NB4 (cell line): ENCODE data around the gene RGS9.

Source experiments
- MYC ChIP-seq: IDR thresholded peaks from 2 replicates; pipeline ENCODE4 v1.6.1; 2011; ENCODE audit warnings: low read depth, low read length
- POLR2A ChIP-seq: IDR thresholded peaks from 2 replicates; pipeline ENCODE4 v1.6.1; 2011; ENCODE audit warnings: mild to moderate bottlenecking; ENCODE audit not compliant: insufficient read length; ENCODE audit errors: extremely low read depth
- TF ChIP-seq, protein P1 (sequence below): IDR thresholded peaks from one replicate; pipeline ENCODE4 v1.5.1; 2012; ENCODE audit warnings: low read depth, low read length

DNA sequence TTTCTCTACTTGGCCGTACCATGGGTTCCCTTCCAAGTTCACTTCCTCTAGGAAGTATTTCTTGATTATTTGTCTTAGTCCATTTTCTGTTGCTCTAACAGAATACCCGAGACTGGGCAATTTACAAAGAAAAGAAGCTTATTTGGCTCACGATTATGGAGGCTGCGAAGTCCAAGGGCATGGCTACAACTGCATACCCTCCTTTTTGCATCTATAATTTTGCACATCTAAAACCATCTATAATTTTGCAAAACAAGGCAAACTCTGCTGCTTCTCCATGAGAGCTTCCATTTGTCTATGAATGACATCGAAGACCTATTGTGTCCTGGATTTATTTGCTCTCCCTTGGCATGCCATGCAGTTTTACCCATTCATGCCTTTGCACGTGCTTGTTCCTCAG lies 27.6 kb upstream of the RGS9 start:
- TF ChIP-seq POLR2A (no peak), MYC (no peak)
- TF ChIP-seq, protein P1, sequence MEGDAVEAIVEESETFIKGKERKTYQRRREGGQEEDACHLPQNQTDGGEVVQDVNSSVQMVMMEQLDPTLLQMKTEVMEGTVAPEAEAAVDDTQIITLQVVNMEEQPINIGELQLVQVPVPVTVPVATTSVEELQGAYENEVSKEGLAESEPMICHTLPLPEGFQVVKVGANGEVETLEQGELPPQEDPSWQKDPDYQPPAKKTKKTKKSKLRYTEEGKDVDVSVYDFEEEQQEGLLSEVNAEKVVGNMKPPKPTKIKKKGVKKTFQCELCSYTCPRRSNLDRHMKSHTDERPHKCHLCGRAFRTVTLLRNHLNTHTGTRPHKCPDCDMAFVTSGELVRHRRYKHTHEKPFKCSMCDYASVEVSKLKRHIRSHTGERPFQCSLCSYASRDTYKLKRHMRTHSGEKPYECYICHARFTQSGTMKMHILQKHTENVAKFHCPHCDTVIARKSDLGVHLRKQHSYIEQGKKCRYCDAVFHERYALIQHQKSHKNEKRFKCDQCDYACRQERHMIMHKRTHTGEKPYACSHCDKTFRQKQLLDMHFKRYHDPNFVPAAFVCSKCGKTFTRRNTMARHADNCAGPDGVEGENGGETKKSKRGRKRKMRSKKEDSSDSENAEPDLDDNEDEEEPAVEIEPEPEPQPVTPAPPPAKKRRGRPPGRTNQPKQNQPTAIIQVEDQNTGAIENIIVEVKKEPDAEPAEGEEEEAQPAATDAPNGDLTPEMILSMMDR: no peak
